SK-MEL-5 (cell line): ENCODE data around the gene SLC25A43. TPM values are rescaled to one million over a fixed set of nuclear protein-coding genes. Genes with fewer than 3 reads are reported as not detected.
"Not testable (repeated sequence)": the region's sequence is repeated elsewhere in the genome, so short reads cannot be mapped to it uniquely, and the experiment has no call there.

Experiments used
- DNase-seq: peaks from one replicate; pipeline ENCODE4 v3.0.0-alpha.2; 2016; ENCODE audit warnings: low read depth, low spot score
- in situ Hi-C: cut with HindIII; loops from 2 replicates; pipeline ENCODE4 v1.10.0; 2016; ENCODE audit warnings: low sequenced_read_pairs, high pct_unique_total_duplicates, low pct_unique_long_range_greater_than_20kb
- polyA plus RNA-seq, 2 experiments: library from polyadenylated mRNA; depleted of rRNA; stranded (reverse); fragments of >200 nt; gene quantifications; 2 replicates each; pipeline ENCODE4 v1.2.3, GENCODE V29; 2015
- total RNA-seq: library from RNA; depleted of rRNA; stranded (reverse); fragments of >200 nt; shearing (Covaris generic); gene quantifications from 2 replicates; pipeline ENCODE4 v1.2.3, GENCODE V29; 2014; rRNA removed

The SLC25A43 gene
- 18.9 and 19.2 TPM in 2 replicates for total RNA-seq
- 18.2 and 18.8 TPM in 2 replicates for polyA plus RNA-seq (2015; cell fraction: cytosol; rRNA removed)
- polyA plus RNA-seq (2015; cell fraction: nucleus; rRNA removed): 2.8 and 5.2 TPM in 2 replicates

- DNase-seq: peak; percentile 34
- in situ Hi-C loops: no loop called here
Observed at GRCh38 chrX:119398974-119399771, at the start of gene SLC25A43. SLC25A43 (plus strand) TSS chrX:119399336; CDS start chrX:119399404, 68 bp downstream.

GRCh38 chrX:119359618-119360382 lies 39.3 kb upstream of the SLC25A43 start:
- in situ Hi-C loops: no loop called here
- no peak for DNase-seq

- in situ Hi-C loops, DNase-seq: not testable (repeated sequence)
Observed at GRCh38 chrX:119361451-119361850, 37.7 kb upstream of the SLC25A43 start.

- in situ Hi-C loops, DNase-seq: not testable (repeated sequence)
Observed at GRCh38 chrX:119362074-119362473, 37.1 kb upstream of the SLC25A43 start.

GRCh38 chrX:119363391-119363790 lies 35.7 kb upstream of the SLC25A43 start:
- DNase-seq: no peak
- in situ Hi-C loops: no loop called here

- DNase-seq, in situ Hi-C loops: not testable (repeated sequence)
Observed at GRCh38 chrX:119371861-119372260, 27.3 kb upstream of the SLC25A43 start.

GRCh38 chrX:119374736-119375135 lies 24.4 kb upstream of the SLC25A43 start:
- no peak for DNase-seq
- in situ Hi-C loops: no loop called here

GRCh38 chrX:119375561-119375960 lies 23.6 kb upstream of the SLC25A43 start:
- no peak for DNase-seq
- in situ Hi-C loops: no loop called here

GRCh38 chrX:119376312-119376711 lies 22.8 kb upstream of the SLC25A43 start:
- no peak for DNase-seq
- in situ Hi-C loops: no loop called here

GRCh38 chrX:119381349-119381944 lies 17.7 kb upstream of the SLC25A43 start:
- in situ Hi-C loops: no loop called here
- no peak for DNase-seq

GRCh38 chrX:119382606-119383005 lies 16.5 kb upstream of the SLC25A43 start:
- DNase-seq: peak; percentile 17
- in situ Hi-C loops: no loop called here

GRCh38 chrX:119386685-119387084 lies 12.5 kb upstream of the SLC25A43 start:
- DNase-seq, in situ Hi-C loops: not testable (repeated sequence)

- in situ Hi-C loops: not testable (repeated sequence)
Observed at GRCh38 chrX:119387426-119387825, 11.7 kb upstream of the SLC25A43 start.

GRCh38 chrX:119389214-119389613 lies 9.9 kb upstream of the SLC25A43 start:
- no peak for DNase-seq
- in situ Hi-C loops: no loop called here

More at GRCh38 chrX:119387426-119387825, 11.7 kb upstream of the SLC25A43 start:
- DNase-seq: not testable (repeated sequence)

GRCh38 chrX:119389871-119390501 lies 9.2 kb upstream of the SLC25A43 start:
- no peak for DNase-seq
- in situ Hi-C loops: no loop called here

- in situ Hi-C loops: no loop called here
- peak; percentile 56 for DNase-seq
Observed at GRCh38 chrX:119391279-119391678, 7.9 kb upstream of the SLC25A43 start.

GRCh38 chrX:119393144-119393543 lies 6.0 kb upstream of the SLC25A43 start:
- DNase-seq: no peak
- in situ Hi-C loops: no loop called here

- in situ Hi-C loops: no loop called here
- no peak for DNase-seq
Observed at GRCh38 chrX:119398587-119398973, 556 bp upstream of the SLC25A43 start.
